ENCODE data around the gene CNGA1.
"Not testable (repeated sequence)": the region's sequence is repeated elsewhere in the genome, so short reads cannot be mapped to it uniquely, and the experiment has no call there.

Gene CNGA1

DNA sequence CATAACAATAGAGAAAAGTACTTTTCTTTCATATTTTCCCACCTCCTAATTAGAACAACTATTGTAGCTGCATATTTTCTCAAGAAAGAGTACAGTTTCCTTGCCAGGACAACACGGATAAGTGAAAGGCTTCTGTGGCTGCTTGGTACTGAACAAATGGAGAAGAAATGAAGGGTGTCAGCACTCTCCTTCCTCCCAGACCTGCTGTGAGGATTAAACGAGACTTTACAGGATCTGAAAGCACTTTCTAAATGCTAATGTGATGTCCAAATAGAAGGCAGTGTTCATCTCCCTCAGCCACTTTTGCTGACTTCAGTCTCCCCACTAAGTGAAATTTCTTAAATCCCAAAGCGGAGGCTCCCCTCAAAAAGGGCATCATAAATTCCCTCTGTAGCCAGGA, 14.0 kb upstream of the CNGA1 start:
- no peak for DNase-seq (ENCODE audit: low spot score)

DNA sequence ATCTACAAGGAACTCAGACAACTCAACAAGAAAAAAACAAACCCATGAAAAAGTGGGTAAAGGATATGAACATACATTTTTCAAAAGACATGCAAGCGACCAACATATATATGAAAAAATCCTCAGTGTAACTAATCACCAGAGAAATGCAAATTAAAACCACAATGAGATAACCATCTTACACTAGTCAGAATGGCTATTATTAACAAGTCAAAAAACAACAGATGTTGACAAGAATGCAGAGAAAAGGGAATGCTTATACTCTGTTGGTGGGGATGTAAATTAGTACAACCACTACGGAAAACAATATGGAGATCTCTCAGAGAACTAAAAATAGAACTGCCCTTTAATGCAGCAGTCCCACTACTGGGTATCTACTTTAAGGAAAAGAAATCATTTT, 12.2 kb upstream of the CNGA1 start:
- DNase-seq (ENCODE audit: low spot score) = no peak

DNA sequence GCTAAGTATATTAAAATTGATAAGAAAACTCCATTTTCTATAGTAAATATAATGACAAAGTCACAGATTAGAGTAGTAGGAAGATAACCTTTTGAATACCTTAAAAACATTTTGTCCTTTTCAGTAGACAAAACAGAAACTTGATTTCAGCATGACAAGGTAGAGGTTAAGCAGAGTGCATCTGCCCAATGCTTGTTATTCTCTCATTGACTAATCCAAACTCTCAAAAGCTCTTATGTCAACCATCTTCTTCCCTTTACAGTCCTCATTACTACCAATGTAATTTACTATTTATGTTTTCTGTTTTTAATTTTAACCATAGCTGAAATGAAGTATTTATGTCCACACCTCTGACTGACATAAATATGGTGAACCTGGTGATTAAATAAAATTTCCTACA, 11.2 kb upstream of the CNGA1 start:
- DNase-seq (ENCODE audit: low spot score) = no peak

GRCh38 chr4:48025005-48025404, 8.5 kb upstream of the CNGA1 start:
- DNase-seq (ENCODE audit: low spot score) = peak; percentile 32

GRCh38 chr4:48024522-48024921, 8.0 kb upstream of the CNGA1 start:
- DNase-seq (ENCODE audit: low spot score) = no peak

DNA sequence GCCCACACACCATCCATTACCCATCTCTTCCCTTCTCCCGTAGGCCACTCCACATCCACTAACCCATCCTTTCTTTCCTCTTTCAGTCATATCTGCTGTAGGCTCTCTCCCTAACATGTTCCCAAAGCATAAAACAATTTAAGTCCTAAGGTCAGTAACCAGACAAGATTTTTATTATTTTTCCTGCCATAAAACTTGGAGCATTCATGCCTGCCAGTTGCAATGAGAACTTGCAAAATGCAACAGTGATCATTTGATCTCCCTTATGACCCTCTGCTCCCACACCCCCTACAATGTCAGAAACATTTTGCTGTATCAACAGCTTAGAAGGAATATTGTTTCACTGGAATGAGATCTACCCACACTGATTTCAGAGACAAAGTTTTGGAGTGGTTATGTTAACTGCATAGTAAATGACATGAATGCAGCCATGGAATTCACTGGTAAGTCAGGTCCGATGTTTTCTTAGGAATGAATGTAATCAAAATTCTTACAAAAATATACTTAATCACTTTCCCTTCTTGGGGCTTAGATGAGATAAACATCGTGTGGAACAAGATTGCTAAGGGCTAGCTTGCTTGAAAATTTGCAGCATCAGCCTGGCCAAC, 5.8 kb upstream of the CNGA1 start:
- DNase-seq (ENCODE audit: low spot score) = no peak

DNA sequence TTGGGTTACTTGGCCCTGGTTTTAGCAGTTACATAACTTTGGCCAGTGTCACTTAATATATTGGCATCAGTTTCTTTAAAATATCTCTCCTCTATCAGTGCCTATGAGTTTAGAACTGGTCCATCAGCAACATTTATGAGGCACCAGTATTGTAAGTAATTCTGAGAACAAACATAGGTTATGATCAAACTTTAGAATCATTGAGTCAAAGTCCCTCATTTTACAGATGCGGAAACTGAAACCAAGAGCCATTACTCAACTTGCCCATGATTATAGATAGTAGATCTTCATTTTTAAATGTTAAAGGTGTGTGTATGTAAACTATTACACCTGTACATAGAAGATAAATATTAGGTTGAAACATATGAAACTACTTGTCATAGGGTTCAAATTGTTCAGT, 4.6 kb upstream of the CNGA1 start:
- no peak for DNase-seq (ENCODE audit: low spot score)

DNA sequence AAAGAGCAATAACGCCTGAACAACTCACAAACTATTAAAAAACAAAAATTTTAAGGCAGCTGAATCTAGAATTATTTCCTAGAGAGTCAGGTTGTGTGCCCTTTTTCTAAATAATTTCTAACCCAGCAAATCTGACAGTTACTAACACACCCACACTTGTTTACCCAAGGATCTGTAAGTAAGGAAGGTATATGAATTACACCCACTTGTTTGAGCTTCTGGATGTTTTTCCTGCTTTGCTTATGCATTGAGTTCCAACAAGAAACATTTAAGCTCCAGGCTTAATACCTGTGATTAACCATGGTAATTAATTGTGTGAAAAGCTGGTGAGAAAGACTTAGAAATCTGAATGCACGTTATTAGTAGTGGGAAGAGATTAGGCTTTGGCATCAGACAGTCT, 1.6 kb upstream of the CNGA1 start:
- no peak for DNase-seq (ENCODE audit: low spot score)

- DNase-seq (ENCODE audit: low spot score) = no peak
Observed at GRCh38 chr4:48017108-48017571, 659 bp upstream of the CNGA1 start.

- DNase-seq (ENCODE audit: low spot score) = no peak
Observed at GRCh38 chr4:48015678-48016077, 803 bp downstream of the CNGA1 start.

DNA sequence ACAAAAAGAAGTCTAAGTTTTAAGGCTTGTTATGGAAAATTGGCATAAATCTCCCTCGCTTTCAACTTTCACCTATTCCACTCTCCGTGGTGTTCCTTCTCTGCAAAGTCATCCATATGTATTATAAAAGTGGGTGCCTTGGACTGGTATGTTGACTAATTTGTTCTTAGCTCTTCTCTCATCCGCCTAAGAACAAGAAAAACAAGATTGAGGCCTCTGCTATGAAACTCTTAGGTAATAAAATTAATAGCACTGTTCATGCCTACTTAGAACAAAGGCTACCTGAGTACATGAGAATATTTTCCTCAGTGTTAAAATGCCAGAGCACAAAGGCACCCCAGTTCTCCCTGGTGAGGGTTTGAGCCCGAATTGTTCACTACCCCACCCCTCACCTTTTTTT, 1.3 kb downstream of the CNGA1 start:
- no peak for DNase-seq (ENCODE audit: low spot score)

GRCh38 chr4:48012824-48013223, 3.7 kb downstream of the CNGA1 start:
- peak; percentile 47 for DNase-seq (ENCODE audit: low spot score)

DNA sequence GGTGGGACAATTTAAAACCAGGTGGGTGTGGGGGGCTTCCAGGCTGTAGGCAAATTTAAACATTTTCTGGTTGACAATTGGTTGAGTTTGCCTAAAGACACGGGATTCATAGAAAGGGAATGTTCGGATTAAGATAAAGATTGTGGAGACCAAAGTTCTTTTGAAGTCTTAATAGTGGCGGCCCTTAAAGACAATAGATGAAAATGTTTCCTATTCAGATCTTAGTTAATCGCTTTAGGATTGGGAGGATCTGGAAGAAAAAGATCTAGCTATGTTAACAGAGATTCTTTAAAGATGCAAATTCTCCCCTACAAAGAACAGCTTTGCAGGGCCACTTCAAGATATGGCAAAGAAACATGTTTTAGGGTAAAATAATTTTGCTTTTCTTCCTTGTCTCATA, 4.8 kb downstream of the CNGA1 start:
- no peak for DNase-seq (ENCODE audit: low spot score)

- DNase-seq (ENCODE audit: low spot score) = not testable (repeated sequence)
Observed at GRCh38 chr4:48010906-48011305, 5.6 kb downstream of the CNGA1 start.

DNA sequence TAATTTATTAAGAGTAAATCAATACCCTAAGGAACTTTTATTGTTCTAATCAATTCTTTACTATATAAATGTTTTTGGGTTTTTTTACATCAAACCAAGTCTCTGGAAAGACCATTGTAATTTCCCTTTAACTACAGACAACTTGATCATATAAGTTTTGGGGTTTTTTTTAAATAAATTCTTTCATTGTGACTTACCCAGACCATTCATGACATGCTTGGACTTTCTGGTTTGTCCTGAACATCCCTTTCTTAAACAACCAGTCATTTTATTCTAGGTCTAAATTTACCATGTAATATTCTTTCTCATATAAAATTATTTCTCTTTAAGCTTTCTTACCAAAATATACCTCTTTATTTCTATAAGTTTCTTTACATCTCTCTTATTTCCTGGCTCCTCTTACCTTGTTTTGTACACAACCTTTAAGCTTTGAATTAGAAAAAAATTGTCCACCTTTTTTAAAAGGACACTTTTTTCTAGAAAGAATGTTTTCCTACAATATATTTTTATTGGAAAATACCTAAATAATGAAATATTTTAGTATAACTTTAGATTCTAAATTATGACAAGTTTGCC, 8.4 kb downstream of the CNGA1 start:
- no peak for DNase-seq (ENCODE audit: low spot score)

GRCh38 chr4:48005781-48006180, 10.7 kb downstream of the CNGA1 start:
- no peak for DNase-seq (ENCODE audit: low spot score)

DNA sequence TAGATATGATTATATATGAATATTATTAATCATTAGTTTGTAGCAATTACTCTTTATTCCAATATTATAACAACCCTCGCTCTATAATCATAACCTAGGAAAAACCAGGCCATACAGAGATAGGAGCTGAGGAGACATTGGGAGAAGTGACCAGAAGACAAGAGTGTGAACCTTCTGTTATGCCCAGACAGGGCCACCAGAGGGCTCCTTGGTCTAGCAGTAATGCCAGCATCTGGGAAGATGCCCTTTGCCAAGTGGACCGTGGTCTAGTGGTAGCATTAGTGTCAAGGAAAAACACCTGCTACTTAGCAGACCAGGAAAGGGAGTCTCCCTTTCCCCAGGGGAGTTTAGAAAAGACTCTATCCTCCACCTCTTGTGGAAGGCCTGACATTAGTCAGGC, 12.9 kb downstream of the CNGA1 start:
- DNase-seq (ENCODE audit: low spot score) = peak; percentile 20

GRCh38 chr4:48002267-48002666, 14.2 kb downstream of the CNGA1 start:
- DNase-seq (ENCODE audit: low spot score) = no peak

DNA sequence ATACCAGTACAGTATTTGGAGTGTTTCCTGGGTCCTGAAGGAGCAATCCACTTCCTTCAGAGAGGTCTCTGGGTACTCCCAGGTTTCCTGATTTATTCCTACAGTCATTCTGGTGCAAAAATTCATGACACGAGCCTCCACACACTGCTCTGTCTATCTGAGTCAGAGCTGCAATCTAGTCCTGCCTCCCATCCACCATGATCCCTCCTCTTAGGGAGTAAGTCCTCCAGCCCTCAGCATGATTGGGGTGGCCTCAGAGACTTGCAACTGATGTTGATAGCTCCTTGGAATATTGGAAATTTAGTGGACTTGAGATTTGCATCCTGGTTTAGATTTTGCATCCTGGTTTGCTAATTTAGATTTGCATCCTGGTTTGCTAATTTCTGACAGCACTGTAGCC, 20.5 kb downstream of the CNGA1 start:
- no peak for DNase-seq (ENCODE audit: low spot score)

- DNase-seq (ENCODE audit: low spot score) = not testable (repeated sequence)
Observed at GRCh38 chr4:47992475-47992874, 24.0 kb downstream of the CNGA1 start.

- DNase-seq (ENCODE audit: low spot score) = no peak
Observed at GRCh38 chr4:47990145-47990544, 26.3 kb downstream of the CNGA1 start.

GRCh38 chr4:47974566-47974965, 41.9 kb downstream of the CNGA1 start:
- peak; percentile 38 for DNase-seq (ENCODE audit: low spot score)

- DNase-seq (ENCODE audit: low spot score) = no peak
Observed at GRCh38 chr4:47972721-47973120, 43.8 kb downstream of the CNGA1 start.

- DNase-seq (ENCODE audit: low spot score) = peak; percentile 67
Observed at GRCh38 chr4:47972181-47972580, 44.3 kb downstream of the CNGA1 start.

Measured in pons (tissue), 1 donor.